HEK293 (cell line): ENCODE measurements around the gene TRIM7.

ENCODE experiments used
- CTCF ChIA-PET: fragments of 350-600 bp; formaldehyde crosslinking; extraction: SDS; loops from one replicate; lab custom pipeline; 2021; ENCODE audit warnings: antibody characterized with exemption; lab: Yijun Ruan, JAX
- POLR2A ChIA-PET: fragments of 300-600 bp; formaldehyde crosslinking; extraction: SDS; loops from one replicate; lab custom pipeline; 2020; ENCODE audit warnings: antibody characterized with exemption, inconsistent platforms; lab: Yijun Ruan, JAX
- H3K27ac ChIP-seq: fragments of 200-500 bp; sonication (Bioruptor generic); 2 replicates; pipeline ENCODE4 v1.5.1; 2014; ENCODE audit warnings: low read depth, low read length, control low read depth, inconsistent platforms; ENCODE audit errors: extremely low read depth
- H3K36me3 ChIP-seq, 2 experiments: fragments of 200-500 bp in 1 of 2; sonication (Bioruptor generic) in 1 of 2; 1 replicate in 1 of 2; 2 replicates in 1 of 2; pipeline ENCODE4 v1.5.1; 2014 to 2017; ENCODE audit warnings: inconsistent platforms in 2 of 2, low read length in 2 of 2; ENCODE audit not compliant: control insufficient read depth in 2 of 2, insufficient read depth in 1 of 2
- H3K4me1 ChIP-seq: fragments of 200-500 bp; sonication (Bioruptor generic); 2 replicates; pipeline ENCODE4 v1.5.1; 2014; ENCODE audit warnings: mild to moderate bottlenecking, low read length, inconsistent platforms; ENCODE audit not compliant: control insufficient read depth, insufficient read depth
- H3K4me3 ChIP-seq: 2 replicates; pipeline ENCODE4 v1.5.1; 2011; ENCODE audit warnings: low read depth, mild to moderate bottlenecking, control low read depth, low read length, moderate library complexity
- H3K9me3 ChIP-seq: fragments of 200-500 bp; sonication (Bioruptor generic); 2 replicates; pipeline ENCODE4 v1.5.1; 2014; ENCODE audit warnings: low read depth, low read length, inconsistent platforms; ENCODE audit not compliant: control insufficient read depth, insufficient read depth
- GLI2 ChIP-seq: fragments of 450-650 bp; formaldehyde crosslinking; IDR thresholded peaks from 2 replicates; pipeline ENCODE4; 2017; ENCODE audit warnings: missing biosample characterization, missing genetic modification characterization, low read depth, borderline replicate concordance
- GLIS1 ChIP-seq: fragments of 450-650 bp; formaldehyde crosslinking; IDR thresholded peaks from 2 replicates; pipeline ENCODE4 v1.5.1; 2016; ENCODE audit warnings: missing biosample characterization, missing genetic modification characterization
- GLIS2 ChIP-seq: fragments of 450-650 bp; formaldehyde crosslinking; IDR thresholded peaks from 2 replicates; pipeline ENCODE4 v1.5.1; 2016; ENCODE audit warnings: missing biosample characterization, missing genetic modification characterization
- IKZF3 ChIP-seq: fragments of 450-650 bp; IDR thresholded peaks from 2 replicates; pipeline ENCODE4 v1.5.0; 2018; ENCODE audit warnings: missing biosample characterization, mild to moderate bottlenecking, missing genetic modification characterization, moderate library complexity
- MZF1 ChIP-seq: fragments of 450-650 bp; formaldehyde crosslinking; IDR thresholded peaks from 2 replicates; pipeline ENCODE4 v1.5.1; 2017; ENCODE audit warnings: missing biosample characterization, missing genetic modification characterization, borderline replicate concordance
- OSR2 ChIP-seq: fragments of 450-650 bp; formaldehyde crosslinking; IDR thresholded peaks from 2 replicates; pipeline ENCODE4 v1.5.1; 2016; ENCODE audit warnings: missing biosample characterization, missing genetic modification characterization
- SCRT1 ChIP-seq: fragments of 450-650 bp; formaldehyde crosslinking; IDR thresholded peaks from 2 replicates; pipeline ENCODE4 v1.5.1; 2016; ENCODE audit warnings: missing biosample characterization, missing genetic modification characterization, borderline replicate concordance
- SCRT2 ChIP-seq: fragments of 450-650 bp; formaldehyde crosslinking; IDR thresholded peaks from 2 replicates; pipeline ENCODE4 v1.5.1; 2016; ENCODE audit warnings: missing biosample characterization, missing genetic modification characterization
- SETDB1 ChIP-seq: IDR thresholded peaks from one replicate; pipeline ENCODE4 v1.6.1; 2017; ENCODE audit warnings: mild to moderate bottlenecking, low read length, moderate library complexity, mixed read lengths; ENCODE audit not compliant: insufficient read length
- ZBTB20 ChIP-seq: fragments of 450-650 bp; formaldehyde crosslinking; IDR thresholded peaks from 2 replicates; pipeline ENCODE4 v1.5.1; 2016; ENCODE audit warnings: missing biosample characterization, missing genetic modification characterization
- ZFHX2 ChIP-seq: fragments of 450-650 bp; formaldehyde crosslinking; conservative IDR thresholded peaks from 2 replicates; pipeline ENCODE4 v1.5.1; 2016; ENCODE audit warnings: missing biosample characterization, missing genetic modification characterization
- ZNF221 ChIP-seq: fragments of 450-650 bp; formaldehyde crosslinking; IDR thresholded peaks from 2 replicates; pipeline ENCODE4 v1.5.1; 2017; ENCODE audit warnings: missing biosample characterization, missing genetic modification characterization, borderline replicate concordance
- ZNF292 ChIP-seq: fragments of 450-650 bp; formaldehyde crosslinking; IDR thresholded peaks from 2 replicates; pipeline ENCODE4 v1.5.1; 2016; ENCODE audit warnings: low read depth, missing biosample characterization, missing genetic modification characterization, borderline replicate concordance
- ZNF324 ChIP-seq: fragments of 450-650 bp; formaldehyde crosslinking; IDR thresholded peaks from 2 replicates; pipeline ENCODE4 v1.5.1; 2016; ENCODE audit warnings: missing biosample characterization, missing genetic modification characterization
- ZNF341 ChIP-seq: fragments of 450-650 bp; formaldehyde crosslinking; IDR thresholded peaks from 2 replicates; pipeline ENCODE4; 2016; ENCODE audit warnings: low read depth, missing biosample characterization, missing genetic modification characterization
- ZNF585B ChIP-seq: fragments of 450-650 bp; formaldehyde crosslinking; IDR thresholded peaks from 2 replicates; pipeline ENCODE4 v1.5.1; 2016; ENCODE audit warnings: missing biosample characterization, missing genetic modification characterization
- ZNF747 ChIP-seq: fragments of 450-650 bp; formaldehyde crosslinking; IDR thresholded peaks from 2 replicates; pipeline ENCODE4 v1.5.1; 2016; ENCODE audit warnings: missing biosample characterization, missing genetic modification characterization
- ZXDB ChIP-seq: fragments of 450-650 bp; formaldehyde crosslinking; IDR thresholded peaks from 2 replicates; pipeline ENCODE4 v1.5.1; 2016; ENCODE audit warnings: missing biosample characterization, missing genetic modification characterization
- TF ChIP-seq, protein P1 (sequence below): fragments of 450-650 bp; formaldehyde crosslinking; IDR thresholded peaks from 2 replicates; pipeline ENCODE4 v1.5.1; 2016; ENCODE audit warnings: missing biosample characterization, missing genetic modification characterization
- TF ChIP-seq, protein P2 (sequence below): fragments of 450-650 bp; formaldehyde crosslinking; IDR thresholded peaks from 2 replicates; pipeline ENCODE4 v1.5.1; 2017; ENCODE audit warnings: missing biosample characterization, missing genetic modification characterization
- TF ChIP-seq, protein P3 (sequence below): fragments of 450-650 bp; formaldehyde crosslinking; IDR thresholded peaks from 2 replicates; pipeline ENCODE4 v1.5.0; 2017; ENCODE audit warnings: missing biosample characterization, missing genetic modification characterization, borderline replicate concordance
- TF ChIP-seq, protein P4 (sequence below): fragments of 450-650 bp; formaldehyde crosslinking; IDR thresholded peaks from 2 replicates; pipeline ENCODE4 v1.5.1; 2016; ENCODE audit warnings: missing biosample characterization, missing genetic modification characterization
- TF ChIP-seq, protein P5 (sequence below): fragments of 450-650 bp; formaldehyde crosslinking; IDR thresholded peaks from 2 replicates; pipeline ENCODE4 v1.5.1; 2016; ENCODE audit warnings: missing biosample characterization, missing genetic modification characterization

Gene TRIM7

DNA sequence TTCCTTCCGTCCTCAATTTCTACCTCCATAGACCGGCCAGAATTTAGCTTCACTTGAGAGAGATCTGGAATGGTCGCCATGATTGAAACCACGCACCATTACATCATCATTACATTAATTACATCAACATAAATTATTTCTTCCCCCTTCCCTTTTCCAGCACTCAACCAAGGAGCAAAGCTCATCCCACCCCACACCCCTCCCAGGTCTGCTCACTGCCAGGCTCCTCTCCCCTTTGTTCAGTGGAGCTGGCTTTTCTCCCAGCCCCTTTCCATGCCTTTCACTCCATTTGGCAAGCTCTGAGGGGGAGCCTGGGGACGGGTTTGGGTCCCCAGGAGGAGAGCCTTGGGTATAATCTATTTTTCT is 30.3 kb upstream of the TRIM7 start (continued):
- TF ChIP-seq, protein P1, sequence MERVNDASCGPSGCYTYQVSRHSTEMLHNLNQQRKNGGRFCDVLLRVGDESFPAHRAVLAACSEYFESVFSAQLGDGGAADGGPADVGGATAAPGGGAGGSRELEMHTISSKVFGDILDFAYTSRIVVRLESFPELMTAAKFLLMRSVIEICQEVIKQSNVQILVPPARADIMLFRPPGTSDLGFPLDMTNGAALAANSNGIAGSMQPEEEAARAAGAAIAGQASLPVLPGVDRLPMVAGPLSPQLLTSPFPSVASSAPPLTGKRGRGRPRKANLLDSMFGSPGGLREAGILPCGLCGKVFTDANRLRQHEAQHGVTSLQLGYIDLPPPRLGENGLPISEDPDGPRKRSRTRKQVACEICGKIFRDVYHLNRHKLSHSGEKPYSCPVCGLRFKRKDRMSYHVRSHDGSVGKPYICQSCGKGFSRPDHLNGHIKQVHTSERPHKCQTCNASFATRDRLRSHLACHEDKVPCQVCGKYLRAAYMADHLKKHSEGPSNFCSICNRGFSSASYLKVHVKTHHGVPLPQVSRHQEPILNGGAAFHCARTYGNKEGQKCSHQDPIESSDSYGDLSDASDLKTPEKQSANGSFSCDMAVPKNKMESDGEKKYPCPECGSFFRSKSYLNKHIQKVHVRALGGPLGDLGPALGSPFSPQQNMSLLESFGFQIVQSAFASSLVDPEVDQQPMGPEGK (tag by site-specific recombination): peak; percentile 63; the same call in 1 of the 2 replicates
- TF ChIP-seq, protein P2, sequence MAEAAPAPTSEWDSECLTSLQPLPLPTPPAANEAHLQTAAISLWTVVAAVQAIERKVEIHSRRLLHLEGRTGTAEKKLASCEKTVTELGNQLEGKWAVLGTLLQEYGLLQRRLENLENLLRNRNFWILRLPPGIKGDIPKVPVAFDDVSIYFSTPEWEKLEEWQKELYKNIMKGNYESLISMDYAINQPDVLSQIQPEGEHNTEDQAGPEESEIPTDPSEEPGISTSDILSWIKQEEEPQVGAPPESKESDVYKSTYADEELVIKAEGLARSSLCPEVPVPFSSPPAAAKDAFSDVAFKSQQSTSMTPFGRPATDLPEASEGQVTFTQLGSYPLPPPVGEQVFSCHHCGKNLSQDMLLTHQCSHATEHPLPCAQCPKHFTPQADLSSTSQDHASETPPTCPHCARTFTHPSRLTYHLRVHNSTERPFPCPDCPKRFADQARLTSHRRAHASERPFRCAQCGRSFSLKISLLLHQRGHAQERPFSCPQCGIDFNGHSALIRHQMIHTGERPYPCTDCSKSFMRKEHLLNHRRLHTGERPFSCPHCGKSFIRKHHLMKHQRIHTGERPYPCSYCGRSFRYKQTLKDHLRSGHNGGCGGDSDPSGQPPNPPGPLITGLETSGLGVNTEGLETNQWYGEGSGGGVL: peak; percentile 90
- TF ChIP-seq ZNF324 (tag by site-specific recombination) (no peak), GLI2 (tag by site-specific recombination) (no peak)

DNA sequence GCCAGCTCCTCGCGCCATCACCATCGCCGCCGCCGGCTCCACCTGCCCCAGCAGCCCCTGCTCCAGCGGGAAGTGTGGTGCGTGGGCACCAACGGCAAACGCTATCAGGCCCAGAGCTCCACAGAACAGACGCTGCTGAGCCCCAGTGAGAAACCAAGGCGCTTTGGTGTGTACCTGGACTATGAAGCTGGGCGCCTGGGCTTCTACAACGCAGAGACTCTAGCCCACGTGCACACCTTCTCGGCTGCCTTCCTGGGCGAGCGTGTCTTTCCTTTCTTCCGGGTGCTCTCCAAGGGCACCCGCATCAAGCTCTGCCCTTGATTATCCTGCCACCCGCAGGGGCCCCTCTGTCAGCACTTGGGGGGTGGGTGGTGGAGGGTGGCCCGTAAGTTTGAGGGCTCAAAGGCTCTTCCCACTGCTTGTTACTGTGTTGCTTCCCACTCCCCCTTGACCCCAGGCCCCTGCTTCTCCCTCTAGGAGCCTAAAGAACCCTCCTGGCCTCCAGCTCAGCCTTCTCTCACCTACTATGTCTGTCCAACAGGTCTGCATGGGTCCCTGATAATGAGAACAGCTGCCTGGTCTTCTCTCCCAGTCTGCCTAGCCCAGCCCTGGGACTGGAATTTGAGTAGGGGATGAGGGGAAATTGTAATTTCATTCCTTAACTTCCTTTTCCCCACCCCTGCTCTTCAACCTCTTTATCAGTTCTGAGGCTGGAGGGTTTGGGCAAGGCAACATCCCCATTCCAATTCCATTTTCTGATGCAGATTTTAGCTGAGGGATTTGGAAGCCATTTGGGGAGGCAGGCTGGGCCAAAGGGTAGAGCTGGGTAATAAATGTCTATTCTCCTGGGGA is 29.7 kb upstream of the TRIM7 start:
- Histone ChIP-seq H3K27ac (no peak overlapping the region), H3K4me3 (no peak overlapping the region), H3K4me1 (no peaks in the 10 kb centered on the region), H3K36me3 (peaks cover 24 to 89% of the 10 kb centered on the region in 2 experiments), H3K9me3 (no peaks in the 10 kb centered on the region)
- ChIA-PET CTCF (no interaction called here), POLR2A (interaction anchor here (0.9 to 5.0 kb wide), 6 partner anchors 9 to 43 kb away, joined by 3 to 49 read pairs (median 11); partner anchors contain the start of genes RACK1, TRIM41, TRIM52 and TRIM7)
- TF ChIP-seq SCRT2 (tag by site-specific recombination) (peak; percentile 86), SCRT1 (peak; percentile 62; the same call in 1 of the 2 replicates), ZNF221 (tag by site-specific recombination) (no peak), ZNF747 (tag by site-specific recombination) (no peak), ZFHX2 (peak; percentile 26; the same call in 1 of the 2 replicates), IKZF3 (peak; percentile 52; the same call in 1 of the 2 replicates), ZNF292 (tag by site-specific recombination) (no peak), GLIS1 (peak; percentile 52; the same call in 1 of the 2 replicates), GLIS2 (peak; percentile 58), SETDB1 (no peak), ZXDB (peak; percentile 12; the same call in 1 of the 2 replicates), ZNF341 (tag by site-specific recombination) (peak; percentile 66), ZNF585B (tag by site-specific recombination) (no peak), MZF1 (peak; percentile 82), ZBTB20 (tag by site-specific recombination) (peak; percentile 35), OSR2 (tag by site-specific recombination) (no peak)
- TF ChIP-seq, protein P3, sequence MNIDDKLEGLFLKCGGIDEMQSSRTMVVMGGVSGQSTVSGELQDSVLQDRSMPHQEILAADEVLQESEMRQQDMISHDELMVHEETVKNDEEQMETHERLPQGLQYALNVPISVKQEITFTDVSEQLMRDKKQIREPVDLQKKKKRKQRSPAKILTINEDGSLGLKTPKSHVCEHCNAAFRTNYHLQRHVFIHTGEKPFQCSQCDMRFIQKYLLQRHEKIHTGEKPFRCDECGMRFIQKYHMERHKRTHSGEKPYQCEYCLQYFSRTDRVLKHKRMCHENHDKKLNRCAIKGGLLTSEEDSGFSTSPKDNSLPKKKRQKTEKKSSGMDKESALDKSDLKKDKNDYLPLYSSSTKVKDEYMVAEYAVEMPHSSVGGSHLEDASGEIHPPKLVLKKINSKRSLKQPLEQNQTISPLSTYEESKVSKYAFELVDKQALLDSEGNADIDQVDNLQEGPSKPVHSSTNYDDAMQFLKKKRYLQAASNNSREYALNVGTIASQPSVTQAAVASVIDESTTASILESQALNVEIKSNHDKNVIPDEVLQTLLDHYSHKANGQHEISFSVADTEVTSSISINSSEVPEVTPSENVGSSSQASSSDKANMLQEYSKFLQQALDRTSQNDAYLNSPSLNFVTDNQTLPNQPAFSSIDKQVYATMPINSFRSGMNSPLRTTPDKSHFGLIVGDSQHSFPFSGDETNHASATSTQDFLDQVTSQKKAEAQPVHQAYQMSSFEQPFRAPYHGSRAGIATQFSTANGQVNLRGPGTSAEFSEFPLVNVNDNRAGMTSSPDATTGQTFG: no peak
- TF ChIP-seq, protein P4, sequence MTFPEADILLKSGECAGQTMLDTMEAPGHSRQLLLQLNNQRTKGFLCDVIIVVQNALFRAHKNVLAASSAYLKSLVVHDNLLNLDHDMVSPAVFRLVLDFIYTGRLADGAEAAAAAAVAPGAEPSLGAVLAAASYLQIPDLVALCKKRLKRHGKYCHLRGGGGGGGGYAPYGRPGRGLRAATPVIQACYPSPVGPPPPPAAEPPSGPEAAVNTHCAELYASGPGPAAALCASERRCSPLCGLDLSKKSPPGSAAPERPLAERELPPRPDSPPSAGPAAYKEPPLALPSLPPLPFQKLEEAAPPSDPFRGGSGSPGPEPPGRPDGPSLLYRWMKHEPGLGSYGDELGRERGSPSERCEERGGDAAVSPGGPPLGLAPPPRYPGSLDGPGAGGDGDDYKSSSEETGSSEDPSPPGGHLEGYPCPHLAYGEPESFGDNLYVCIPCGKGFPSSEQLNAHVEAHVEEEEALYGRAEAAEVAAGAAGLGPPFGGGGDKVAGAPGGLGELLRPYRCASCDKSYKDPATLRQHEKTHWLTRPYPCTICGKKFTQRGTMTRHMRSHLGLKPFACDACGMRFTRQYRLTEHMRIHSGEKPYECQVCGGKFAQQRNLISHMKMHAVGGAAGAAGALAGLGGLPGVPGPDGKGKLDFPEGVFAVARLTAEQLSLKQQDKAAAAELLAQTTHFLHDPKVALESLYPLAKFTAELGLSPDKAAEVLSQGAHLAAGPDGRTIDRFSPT: 0 out of 2 replicates have a peak, but pooled peaks have one; percentile 16
- TF ChIP-seq, protein P5, sequence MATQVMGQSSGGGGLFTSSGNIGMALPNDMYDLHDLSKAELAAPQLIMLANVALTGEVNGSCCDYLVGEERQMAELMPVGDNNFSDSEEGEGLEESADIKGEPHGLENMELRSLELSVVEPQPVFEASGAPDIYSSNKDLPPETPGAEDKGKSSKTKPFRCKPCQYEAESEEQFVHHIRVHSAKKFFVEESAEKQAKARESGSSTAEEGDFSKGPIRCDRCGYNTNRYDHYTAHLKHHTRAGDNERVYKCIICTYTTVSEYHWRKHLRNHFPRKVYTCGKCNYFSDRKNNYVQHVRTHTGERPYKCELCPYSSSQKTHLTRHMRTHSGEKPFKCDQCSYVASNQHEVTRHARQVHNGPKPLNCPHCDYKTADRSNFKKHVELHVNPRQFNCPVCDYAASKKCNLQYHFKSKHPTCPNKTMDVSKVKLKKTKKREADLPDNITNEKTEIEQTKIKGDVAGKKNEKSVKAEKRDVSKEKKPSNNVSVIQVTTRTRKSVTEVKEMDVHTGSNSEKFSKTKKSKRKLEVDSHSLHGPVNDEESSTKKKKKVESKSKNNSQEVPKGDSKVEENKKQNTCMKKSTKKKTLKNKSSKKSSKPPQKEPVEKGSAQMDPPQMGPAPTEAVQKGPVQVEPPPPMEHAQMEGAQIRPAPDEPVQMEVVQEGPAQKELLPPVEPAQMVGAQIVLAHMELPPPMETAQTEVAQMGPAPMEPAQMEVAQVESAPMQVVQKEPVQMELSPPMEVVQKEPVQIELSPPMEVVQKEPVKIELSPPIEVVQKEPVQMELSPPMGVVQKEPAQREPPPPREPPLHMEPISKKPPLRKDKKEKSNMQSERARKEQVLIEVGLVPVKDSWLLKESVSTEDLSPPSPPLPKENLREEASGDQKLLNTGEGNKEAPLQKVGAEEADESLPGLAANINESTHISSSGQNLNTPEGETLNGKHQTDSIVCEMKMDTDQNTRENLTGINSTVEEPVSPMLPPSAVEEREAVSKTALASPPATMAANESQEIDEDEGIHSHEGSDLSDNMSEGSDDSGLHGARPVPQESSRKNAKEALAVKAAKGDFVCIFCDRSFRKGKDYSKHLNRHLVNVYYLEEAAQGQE (tag by site-specific recombination): 0 out of 2 replicates have a peak, but pooled peaks have one; percentile 5
